Right lobe of liver (tissue), 6 donors: ENCODE data around the gene GNAI3. TPM values are rescaled to one million over a fixed set of nuclear protein-coding genes. Genes with fewer than 3 reads are reported as not detected.

Experiments used
- ATAC-seq, 4 donors: fragments of 200-7000 bp; cut with Tn5 transposase; one replicate each; pipeline ENCODE4 v1.9.1; 2020; ENCODE audit warnings: mild to moderate bottlenecking in 4 of 4, moderate library complexity in 4 of 4
- DNase-seq, 3 donors: peaks; one replicate each; pipeline ENCODE4 v3.0.0-alpha.2; 2020
- H3K27ac ChIP-seq, 3 donors: fragments of 200-600 bp; one replicate each; pipeline ENCODE4 v1.8.0; 2022
- H3K27me3 ChIP-seq, 2 donors: fragments of 200-600 bp; one replicate each; pipeline ENCODE4 v1.8.0; 2022
- H3K36me3 ChIP-seq, 4 donors: fragments of 200-600 bp; sonication (generic) in 1 of 4; one replicate each; pipeline versions ENCODE4 v1.5.1 to v1.8.0; 2017 to 2022; ENCODE audit warnings: control low read depth in 1 of 4
- H3K4me1 ChIP-seq, 4 donors: fragments of 200-600 bp; sonication (generic) in 1 of 4; one replicate each; pipeline versions ENCODE4 v1.5.1 to v1.8.0; 2017 to 2022; ENCODE audit warnings: control low read depth in 1 of 4
- H3K4me3 ChIP-seq, 3 donors: fragments of 200-600 bp; one replicate each; pipeline ENCODE4 v1.8.0; 2022
- H3K9me3 ChIP-seq, 4 donors: fragments of 200-600 bp; sonication (generic) in 1 of 4; one replicate each; pipeline versions ENCODE4 v1.5.1 to v1.8.0; 2017 to 2022; ENCODE audit warnings: control low read depth in 1 of 4
- CTCF ChIP-seq, 4 donors: fragments of 200-600 bp in 3 of 4; fragments of 450-650 bp in 1 of 4; IDR thresholded peaks; one replicate each; pipeline versions ENCODE4 v1.5.1 to v1.8.0; 2016 to 2022; ENCODE audit warnings: antibody characterized with exemption in 4 of 4, mild to moderate bottlenecking in 2 of 4
- POLR2A ChIP-seq: fragments of 450-650 bp; IDR thresholded peaks from one replicate; pipeline ENCODE4 v1.6.1; 2017; ENCODE audit warnings: antibody characterized with exemption, mild to moderate bottlenecking
- WGBS: methylation state at CpG from one replicate; pipeline ENCODE4 v1.1.6; 2018; ENCODE audit warnings: low coverage, low lambda C conversion rate; ENCODE audit not compliant: insufficient coverage; ENCODE audit errors: missing lambda C conversion rate; 5-methylcytosine and 5-hydroxymethylcytosine counted together
- intact Hi-C, 2 donors: fragments of 100-400 bp; cut with DNase I; formaldehyde crosslinking; loops; one replicate each; pipeline versions ENCODE4 v1.11.2 to v1.14.1; 2022
- total RNA-seq, 6 experiments: library from RNA; depleted of rRNA in 2 of 6; stranded (reverse); fragments of >200 nt in 2 of 6; fragmentation: NEBNext Ultra II Directional in 3 of 6; extraction: Animal tissue kit (Norgen Biotek cat#: 25700) in 3 of 6; gene quantifications; one replicate each; pipeline versions ENCODE4 v1.1.0 to v1.2.4, GENCODE V29; 2016 to 2023
- donor health status: DM: no; HTN: yes; CAD: no.
- donor health status: DM: no; HTN: no; CAD: no.
- donor health status: DM: no; HTN: no; CAD: no.
- donor health status: DM: no; HTN: yes; CAD: no.
- donor health status: DM: no; HTN: yes; CAD: no.

The GNAI3 gene
- total RNA-seq, 6 experiments from 2014 or later: 2.5 to 4.3 (median 3.3) TPM

DNA sequence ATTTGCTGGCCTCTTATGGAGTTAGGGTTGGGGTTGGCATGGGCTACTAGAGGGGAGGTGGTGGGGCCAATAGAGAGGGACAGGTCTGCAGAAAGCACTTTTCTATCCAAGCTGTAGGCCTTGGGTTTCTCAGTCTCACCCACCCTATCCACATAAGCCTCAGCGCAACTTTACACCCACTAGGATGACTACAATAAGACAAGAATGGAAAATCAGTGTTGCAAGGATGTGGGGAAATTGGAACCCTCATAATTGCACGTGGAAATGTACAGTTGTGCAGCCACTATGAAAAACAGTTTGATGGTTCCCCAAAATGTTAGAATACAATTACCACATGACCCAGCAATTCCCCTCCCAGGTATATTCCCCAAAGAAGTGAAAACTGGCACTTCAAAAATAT lies 93.4 kb downstream of the GNAI3 start:
- TF ChIP-seq CTCF (IDR thresholded peaks at IDR 0.05): no peak
- no peak for TF ChIP-seq POLR2A
- ATAC-seq (no peak), DNase-seq (no peak)
- H3K4me3 ChIP-seq: no peak overlapping the region
- H3K27ac ChIP-seq: no peak overlapping the region
- intact Hi-C loops: loop anchor here (5.0 kb wide), 1 partner anchor 130 kb away; no protein-coding TSS in a partner anchor
- H3K4me1 ChIP-seq: peaks cover 0 to 7% (median 0%) of the 10 kb centered on the region in 4 donors
- no peaks in the 10 kb centered on the region for H3K27me3 ChIP-seq
- 60% methylated on average over 2 of the region's 2 CpGs for WGBS
- no peaks in the 10 kb centered on the region for H3K36me3 ChIP-seq
- H3K9me3 ChIP-seq: no peaks in the 10 kb centered on the region

DNA sequence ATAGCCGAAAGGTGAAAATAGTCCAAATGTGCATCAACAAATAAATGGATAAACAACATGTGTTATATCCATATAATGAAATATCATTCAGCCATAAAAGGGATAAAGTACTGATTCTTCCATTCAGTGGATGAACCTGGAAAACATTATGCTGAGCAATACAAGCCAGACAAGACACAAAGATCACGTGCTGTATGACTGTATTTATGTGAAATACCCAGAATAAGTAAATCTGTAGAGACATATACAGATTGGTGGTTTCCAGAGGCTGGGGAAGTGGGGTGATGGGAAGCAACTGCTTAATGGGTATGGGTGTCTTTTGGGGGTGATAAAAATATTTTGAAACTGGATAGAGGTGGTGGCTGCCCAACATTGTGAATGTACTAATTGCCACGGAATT lies 94.2 kb downstream of the GNAI3 start:
- Histone ChIP-seq H3K27ac (no peak overlapping the region), H3K9me3 (no peaks in the 10 kb centered on the region), H3K4me3 (no peak overlapping the region), H3K4me1 (peaks cover 0 to 7% (median 0%) of the 10 kb centered on the region in 4 donors), H3K36me3 (no peaks in the 10 kb centered on the region), H3K27me3 (no peaks in the 10 kb centered on the region)
- ATAC-seq: no peak
- TF ChIP-seq CTCF (IDR thresholded peaks at IDR 0.05) (no peak), POLR2A (no peak)
- intact Hi-C loops: loop anchor here (5.0 kb wide), 1 partner anchor 130 kb away; no protein-coding TSS in a partner anchor
- WGBS: 51% methylated on average over 3 of the region's 3 CpGs
- no peak for DNase-seq

DNA sequence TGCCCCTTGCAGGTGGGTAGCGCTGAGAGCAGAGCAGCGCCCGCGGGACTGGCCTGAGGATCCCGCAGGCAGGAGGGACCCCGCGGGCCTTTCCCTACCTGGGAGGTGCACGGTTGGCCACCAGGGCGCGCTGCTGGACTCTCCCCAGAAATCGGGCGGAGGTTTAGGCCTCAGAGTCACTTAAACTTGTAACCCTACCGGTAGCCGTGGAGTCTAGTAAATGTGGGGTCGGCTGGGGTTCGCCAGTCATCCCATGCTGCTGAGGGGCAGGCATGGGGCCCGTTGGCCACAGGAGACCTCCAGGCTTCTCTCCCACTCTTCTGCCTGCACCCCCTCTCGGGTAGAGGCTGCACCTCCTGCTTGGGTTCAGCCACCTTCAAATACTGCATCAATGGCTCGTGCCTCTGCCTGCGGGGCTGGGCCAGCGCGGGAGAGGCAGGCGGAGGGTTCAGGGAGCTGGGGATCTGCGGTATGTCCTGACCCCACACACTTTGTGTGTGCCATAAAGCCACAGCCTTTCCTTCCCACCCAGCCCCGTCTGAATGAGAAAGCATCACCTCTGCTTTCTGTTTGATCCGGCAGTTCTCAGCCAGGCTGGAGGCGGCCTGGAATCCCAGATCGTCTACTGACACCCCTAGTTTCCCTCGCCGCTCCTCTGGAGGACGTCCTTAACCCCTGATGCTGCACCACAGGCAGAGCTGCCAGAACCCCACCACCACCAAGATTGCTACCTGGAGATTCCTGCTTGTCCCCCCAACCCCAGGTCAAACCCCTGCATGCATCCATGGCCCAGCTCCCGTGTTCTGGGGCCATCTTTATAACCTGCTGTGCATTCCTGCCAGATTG lies 95.2 kb downstream of the GNAI3 start:
- Histone ChIP-seq H3K36me3 (no peaks in the 10 kb centered on the region), H3K4me3 (no peak overlapping the region), H3K9me3 (no peaks in the 10 kb centered on the region), H3K27ac (no peak overlapping the region), H3K27me3 (no peaks in the 10 kb centered on the region), H3K4me1 (peaks cover 0 to 7% (median 0%) of the 10 kb centered on the region in 4 donors)
- peak; percentile 87 to 89 (median 88) for DNase-seq
- WGBS: 23% methylated on average over 21 of the region's 32 CpGs
- TF ChIP-seq POLR2A: no peak
- TF ChIP-seq CTCF (IDR thresholded peaks at IDR 0.05): peak; percentile 88 to 94 (median 90)
- intact Hi-C loops: loop anchor here (5.0 kb wide), 1 partner anchor 129 kb away; no protein-coding TSS in a partner anchor
- ATAC-seq: peak; percentile 93 to 97 (median 94)

GRCh38 chr1:109644670-109645069 lies 96.3 kb downstream of the GNAI3 start:
- DNase-seq: no peak
- no peak for ATAC-seq
- no peaks in the 10 kb centered on the region for H3K27me3 ChIP-seq
- no peak overlapping the region for H3K27ac ChIP-seq
- H3K4me1 ChIP-seq: peaks cover 0 to 7% (median 0%) of the 10 kb centered on the region in 4 donors
- H3K9me3 ChIP-seq: no peaks in the 10 kb centered on the region
- H3K36me3 ChIP-seq: no peaks in the 10 kb centered on the region
- H3K4me3 ChIP-seq: no peak overlapping the region
- intact Hi-C loops: loop anchor here (5.0 kb wide), 1 partner anchor 128 kb away; no protein-coding TSS in a partner anchor
- no CpG with 5 or more reads among the region's 10 CpGs for WGBS
- TF ChIP-seq CTCF (IDR thresholded peaks at IDR 0.05) (no peak), POLR2A (no peak)
